ENCODE results near the gene RHBDF1. TPM values are rescaled to one million over a fixed set of nuclear protein-coding genes. Genes with fewer than 3 reads are reported as not detected.
"Not testable (repeated sequence)": the region's sequence is repeated elsewhere in the genome, so short reads cannot be mapped to it uniquely, and the experiment has no call there.

Gene RHBDF1
- total RNA-seq, 1 experiment from 2014 or later: 26.3 TPM

GRCh38 chr16:17062-17765, 55.2 kb downstream of the RHBDF1 start:
- H3K27me3 Mint-ChIP-seq (ENCODE audit: insufficient read depth, unreplicated experiment); H3K4me3 Mint-ChIP-seq (ENCODE audit: unreplicated experiment); POLR2A ChIA-PET; H3K4me1 Mint-ChIP-seq (ENCODE audit: insufficient read depth, unreplicated experiment); H3K36me3 Mint-ChIP-seq (ENCODE audit: insufficient read depth, unreplicated experiment); CTCF ChIA-PET; BruUV-seq (replicated peaks); H3K27ac Mint-ChIP-seq (ENCODE audit: low read depth, unreplicated experiment); intact Hi-C loops (cut with micrococcal nuclease); H3K9me3 Mint-ChIP-seq (ENCODE audit: unreplicated experiment); DNase-seq (ENCODE audit: unreplicated experiment): not testable (repeated sequence)

GRCh38 chr16:10772-11171, 61.7 kb downstream of the RHBDF1 start:
- H3K27me3 Mint-ChIP-seq (ENCODE audit: insufficient read depth, unreplicated experiment); H3K27ac Mint-ChIP-seq (ENCODE audit: low read depth, unreplicated experiment); POLR2A ChIA-PET; intact Hi-C loops (cut with micrococcal nuclease); H3K4me3 Mint-ChIP-seq (ENCODE audit: unreplicated experiment); H3K36me3 Mint-ChIP-seq (ENCODE audit: insufficient read depth, unreplicated experiment); BruUV-seq (replicated peaks); DNase-seq (ENCODE audit: unreplicated experiment); H3K4me1 Mint-ChIP-seq (ENCODE audit: insufficient read depth, unreplicated experiment); H3K9me3 Mint-ChIP-seq (ENCODE audit: unreplicated experiment); CTCF ChIA-PET: not testable (repeated sequence)
- peak; percentile 42 for TF ChIP-seq CTCF (IDR thresholded peaks at IDR 0.05; ENCODE audit: unreplicated experiment)

GRCh38 chr16:9903-10665, 62.3 kb downstream of the RHBDF1 start:
- ChIA-PET POLR2A (no interaction called here), CTCF (no interaction called here)
- BruUV-seq (replicated peaks): no TSS peak
- peak overlapping the region; percentile 61 for H3K4me3 Mint-ChIP-seq (ENCODE audit: unreplicated experiment)
- no peaks in the 10 kb centered on the region for H3K27me3 Mint-ChIP-seq (ENCODE audit: insufficient read depth, unreplicated experiment)
- intact Hi-C loops (cut with micrococcal nuclease): no loop called here
- DNase-seq (ENCODE audit: unreplicated experiment): no peak
- TF ChIP-seq CTCF (IDR thresholded peaks at IDR 0.05; ENCODE audit: unreplicated experiment): no peak
- H3K4me1 Mint-ChIP-seq (ENCODE audit: insufficient read depth, unreplicated experiment): no peaks in the 10 kb centered on the region
- H3K27ac Mint-ChIP-seq (ENCODE audit: low read depth, unreplicated experiment): no peak overlapping the region
- H3K36me3 Mint-ChIP-seq (ENCODE audit: insufficient read depth, unreplicated experiment): no peaks in the 10 kb centered on the region
- no peaks in the 10 kb centered on the region for H3K9me3 Mint-ChIP-seq (ENCODE audit: unreplicated experiment)

Small RNA genes within 50 kb of the gene (microRNA-seq; reads per million reads assigned to microRNA genes)
- not detected for gene MIR6859-4

Other genes with a start within 250 kb of the RHBDF1 start
- gene POLR3K, start 19.0 kb downstream of the RHBDF1 start, total RNA-seq (2022): 14.8 and 19.2 TPM in 2 replicates
- 11.9 and 21.2 TPM in 2 replicates for gene SNRNP25, start 18.8 kb downstream of the RHBDF1 start, total RNA-seq (2022)
- gene MPG, start 5.6 kb upstream of the RHBDF1 start, total RNA-seq (2022): 62.8 and 66.1 TPM in 2 replicates
- gene NPRL3, start 66.0 kb upstream of the RHBDF1 start, total RNA-seq (2022): 34.9 and 45.2 TPM in 2 replicates
- gene HBZ, start 80.0 kb upstream of the RHBDF1 start, total RNA-seq (2022): not detected in 2 replicates
- not detected in 2 replicates for gene HBM, start 93.3 kb upstream of the RHBDF1 start, total RNA-seq (2022)
- gene HBA2, start 100.2 kb upstream of the RHBDF1 start, total RNA-seq (2022): not detected in 2 replicates
- 2.2 and 2.9 TPM in 2 replicates for gene HBA1, start 104.0 kb upstream of the RHBDF1 start, total RNA-seq (2022)
- gene HBQ1, start 107.8 kb upstream of the RHBDF1 start, total RNA-seq (2022): not detected in 2 replicates
- gene LUC7L, start 156.8 kb upstream of the RHBDF1 start, total RNA-seq (2022): 58.9 and 74.1 TPM in 2 replicates
- 61.2 and 67.3 TPM in 2 replicates for gene FAM234A, start 162.2 kb upstream of the RHBDF1 start, total RNA-seq (2022)
- gene RGS11, start 203.3 kb upstream of the RHBDF1 start, total RNA-seq (2022): 1.7 and 3.6 TPM in 2 replicates
- gene ARHGDIG, start 208.0 kb upstream of the RHBDF1 start, total RNA-seq (2022): not detected in 2 replicates
- gene PDIA2, start 210.5 kb upstream of the RHBDF1 start, total RNA-seq (2022): 0.56 TPM in 1 of 2 replicates, not detected in the other